GM21576 (cell line): ENCODE data around the gene GRIK1.

ENCODE experiments used
- ATAC-seq: cut with Tn5 transposase; IDR thresholded peaks from one replicate; pipeline ENCODE4 v1.9.1; 2021; ENCODE audit warnings: mild to moderate bottlenecking, moderate library complexity; ENCODE audit not compliant: unreplicated experiment

Gene GRIK1

GRCh38 chr21:29678626-29679025 lies 261.2 kb downstream of the GRIK1 start:
- no peak for ATAC-seq

- ATAC-seq: peak; percentile 71
Observed at GRCh38 chr21:29677326-29677725, 262.5 kb downstream of the GRIK1 start.

GRCh38 chr21:29676395-29676794 lies 263.4 kb downstream of the GRIK1 start:
- ATAC-seq: no peak

- no peak for ATAC-seq
Observed at GRCh38 chr21:29675451-29675850, 264.3 kb downstream of the GRIK1 start.

GRCh38 chr21:29674343-29674742 lies 265.5 kb downstream of the GRIK1 start:
- no peak for ATAC-seq

- no peak for ATAC-seq
Observed at GRCh38 chr21:29673096-29673610, 266.6 kb downstream of the GRIK1 start.

- no peak for ATAC-seq
Observed at GRCh38 chr21:29671728-29672127, 268.1 kb downstream of the GRIK1 start.

GRCh38 chr21:29670228-29670627 lies 269.6 kb downstream of the GRIK1 start:
- no peak for ATAC-seq

- peak; percentile 53 for ATAC-seq
Observed at GRCh38 chr21:29669416-29669815, 270.4 kb downstream of the GRIK1 start.

GRCh38 chr21:29667651-29668050 lies 272.1 kb downstream of the GRIK1 start:
- ATAC-seq: no peak

- no peak for ATAC-seq
Observed at GRCh38 chr21:29664615-29665014, 275.2 kb downstream of the GRIK1 start.

GRCh38 chr21:29661672-29662442 lies 277.9 kb downstream of the GRIK1 start:
- ATAC-seq: no peak

GRCh38 chr21:29660047-29660720 lies 279.6 kb downstream of the GRIK1 start:
- no peak for ATAC-seq

- ATAC-seq: no peak
Observed at GRCh38 chr21:29658934-29659203, 280.9 kb downstream of the GRIK1 start.

GRCh38 chr21:29658177-29658933 lies 281.4 kb downstream of the GRIK1 start:
- ATAC-seq: no peak

- no peak for ATAC-seq
Observed at GRCh38 chr21:29657240-29657989, 282.4 kb downstream of the GRIK1 start.

- ATAC-seq: no peak
Observed at GRCh38 chr21:29656504-29657239, 283.1 kb downstream of the GRIK1 start.

GRCh38 chr21:29655577-29655976 lies 284.2 kb downstream of the GRIK1 start:
- no peak for ATAC-seq

- ATAC-seq: no peak
Observed at GRCh38 chr21:29654855-29655254, 284.9 kb downstream of the GRIK1 start.

GRCh38 chr21:29654203-29654602 lies 285.6 kb downstream of the GRIK1 start:
- ATAC-seq: no peak
